GM23338 (cell line): ENCODE data around the gene BUB1B. TPM values are rescaled to one million over a fixed set of nuclear protein-coding genes. Genes with fewer than 3 reads are reported as not detected.
A peak's percentile ranks its signal among the peaks of the same experiment; 100 is the strongest.

Experiments
- ATAC-seq: fragments of 200-7000 bp; cut with Tn5 transposase; 3 replicates; pipeline ENCODE4 v1.9.1; 2020
- DNase-seq: peaks from one replicate; pipeline ENCODE4 v3.0.0-alpha.2; 2015; ENCODE audit warnings: low spot score
- H2AFZ ChIP-seq: fragments of 200-600 bp; sonication (generic); 2 replicates; pipeline ENCODE4 v1.8.0; 2016; ENCODE audit warnings: antibody characterized with exemption, mild to moderate bottlenecking, moderate library complexity
- H3F3A ChIP-seq: fragments of 200-600 bp; sonication (generic); replicated peaks from 2 replicates; pipeline ENCODE4 v1.8.0; 2017; ENCODE audit warnings: antibody characterized with exemption, mixed run types, low read depth
- H3K27ac ChIP-seq: fragments of 200-600 bp; sonication (generic); 2 replicates; pipeline ENCODE4 v1.6.1; 2016; ENCODE audit warnings: low read depth
- H3K27me3 ChIP-seq: fragments of 200-600 bp; sonication (generic); 2 replicates; pipeline ENCODE4 v1.8.0; 2016; ENCODE audit warnings: mild to moderate bottlenecking, mixed run types, moderate library complexity; ENCODE audit not compliant: insufficient read depth
- H3K36me3 ChIP-seq: fragments of 200-600 bp; sonication (generic); 2 replicates; pipeline ENCODE4 v1.8.0; 2016; ENCODE audit warnings: mild to moderate bottlenecking; ENCODE audit not compliant: insufficient read depth
- H3K4me1 ChIP-seq: fragments of 200-600 bp; sonication (generic); 2 replicates; pipeline ENCODE4 v1.8.0; 2016; ENCODE audit warnings: mild to moderate bottlenecking, moderate library complexity; ENCODE audit not compliant: insufficient read depth
- H3K4me2 ChIP-seq: fragments of 200-600 bp; sonication (generic); 2 replicates; pipeline ENCODE4 v1.7.1; 2017; ENCODE audit warnings: mixed run types
- H3K4me3 ChIP-seq: fragments of 200-600 bp; sonication (generic); 2 replicates; pipeline ENCODE4 v1.6.1; 2016; ENCODE audit warnings: mixed run types
- H3K79me2 ChIP-seq: fragments of 200-600 bp; sonication (generic); replicated peaks from 2 replicates; pipeline ENCODE4 v1.8.0; 2017; ENCODE audit warnings: mild to moderate bottlenecking; ENCODE audit not compliant: insufficient read depth
- H3K9me2 ChIP-seq: fragments of 200-600 bp; sonication (generic); 2 replicates; pipeline ENCODE4 v1.8.0; 2017; ENCODE audit not compliant: insufficient read depth
- H4K20me1 ChIP-seq: fragments of 200-600 bp; sonication (generic); replicated peaks from 2 replicates; pipeline ENCODE4 v1.8.0; 2017; ENCODE audit warnings: mild to moderate bottlenecking; ENCODE audit not compliant: insufficient read depth
- H3K27ac Mint-ChIP-seq: 2 replicates; pipeline ENCODE4 v1.8.0; 2020; ENCODE audit warnings: inconsistent platforms, mild to moderate bottlenecking, moderate library complexity, mixed read lengths
- H3K27me3 Mint-ChIP-seq: 3 replicates; pipeline ENCODE4 v1.8.0; 2022; ENCODE audit warnings: low read depth, mild to moderate bottlenecking, moderate library complexity, mixed read lengths, inconsistent platforms; ENCODE audit not compliant: insufficient read depth, poor library complexity
- H3K36me3 Mint-ChIP-seq: 3 replicates; pipeline ENCODE4 v1.8.0; 2021; ENCODE audit warnings: low read depth, mild to moderate bottlenecking, inconsistent platforms, moderate library complexity, mixed read lengths
- H3K4me1 Mint-ChIP-seq: 3 replicates; pipeline ENCODE4 v1.8.0; 2020; ENCODE audit warnings: mild to moderate bottlenecking, inconsistent platforms, mixed read lengths
- H3K4me3 Mint-ChIP-seq: 3 replicates; pipeline ENCODE4 v1.8.0; 2021; ENCODE audit warnings: moderate library complexity, mild to moderate bottlenecking, inconsistent platforms, mixed read lengths
- H3K9me3 Mint-ChIP-seq: 3 replicates; pipeline ENCODE4 v1.8.0; 2020; ENCODE audit warnings: moderate library complexity, mild to moderate bottlenecking, inconsistent platforms, mixed read lengths
- CREB1 ChIP-seq: fragments of 250-450 bp; sonication (Bioruptor Pico); IDR thresholded peaks from 2 replicates; pipeline ENCODE4 v1.5.0; 2020; ENCODE audit warnings: low read depth, mild to moderate bottlenecking, moderate library complexity
- ETS1 ChIP-seq: IDR thresholded peaks from 2 replicates; pipeline ENCODE4 v1.6.1; 2016; ENCODE audit warnings: antibody characterized with exemption
- EZH2phosphoT487 ChIP-seq: fragments of 200-600 bp; sonication (generic); IDR thresholded peaks from one replicate; pipeline ENCODE4 v1.8.1; 2018; ENCODE audit warnings: antibody characterized with exemption; ENCODE audit not compliant: unreplicated experiment
- NANOG ChIP-seq: IDR thresholded peaks from 2 replicates; pipeline ENCODE4 v1.6.1; 2016; ENCODE audit warnings: antibody characterized with exemption, borderline replicate concordance
- POLR2AphosphoS5 ChIP-seq: IDR thresholded peaks from 2 replicates; pipeline ENCODE4 v1.6.1; 2016; ENCODE audit warnings: antibody characterized with exemption, low read depth
- REST ChIP-seq: IDR thresholded peaks from one replicate; pipeline ENCODE4 v1.6.1; 2018; ENCODE audit warnings: antibody characterized with exemption; ENCODE audit not compliant: unreplicated experiment
- STAT1 ChIP-seq: IDR thresholded peaks from one replicate; pipeline ENCODE4 v1.6.1; 2016; ENCODE audit warnings: antibody characterized with exemption; ENCODE audit not compliant: unreplicated experiment
- ZNF114 ChIP-seq: fragments of 250-450 bp; sonication (Bioruptor Pico); IDR thresholded peaks from 2 replicates; pipeline ENCODE4 v1.5.0; 2020; ENCODE audit warnings: mild to moderate bottlenecking, moderate library complexity
- ZNF331 ChIP-seq: fragments of 250-450 bp; sonication (Bioruptor Pico); IDR thresholded peaks from 2 replicates; pipeline ENCODE4 v1.5.0; 2020; ENCODE audit warnings: low read depth, mild to moderate bottlenecking, moderate library complexity
- ZNF462 ChIP-seq: fragments of 250-450 bp; sonication (Bioruptor Pico); IDR thresholded peaks from 2 replicates; pipeline ENCODE4 v1.5.0; 2020; ENCODE audit warnings: mild to moderate bottlenecking, moderate library complexity
- long read RNA-seq: library from polyadenylated mRNA; unstranded; transcript quantifications from one replicate; pipeline ENCODE4 v2.0.0, GENCODE V29; 2020; ENCODE audit not compliant: unreplicated experiment
- polyA plus RNA-seq: library from polyadenylated mRNA; unstranded; fragments of >200 nt; fragmentation: Nextera tagmentation; extraction: Ambion mirVana; gene quantifications from 2 replicates; pipeline ENCODE4 v1.2.1, GENCODE V29; 2016
- total RNA-seq: library from RNA; depleted of rRNA; stranded (reverse); fragments of >200 nt; shearing (Covaris generic); gene quantifications from 2 replicates; pipeline ENCODE4 v1.2.3, GENCODE V29; 2014; rRNA removed

BUB1B gene
- total RNA-seq (113 and 160 TPM in 2 replicates), polyA plus RNA-seq (69.3 and 77.7 TPM in 2 replicates)
- long read RNA-seq, partial matches to known transcripts, result 8 of 14 reads
- long read RNA-seq, other reads (novel, unspliced or antisense), result 3 of 14 reads

- H3K4me3 ChIP-seq, result peak within 1 kb of the TSS; percentile 79
- H3K27me3 ChIP-seq, result no peaks in the 10 kb centered on the region
- Mint-ChIP-seq H3K27ac (no peak within 1 kb of the TSS), H3K9me3 (no peaks in the 10 kb centered on the region), H3K4me3 (no peak within 1 kb of the TSS), H3K36me3 (peaks cover 27% of the 10 kb centered on the region), H3K4me1 (peaks cover 29% of the 10 kb centered on the region), H3K27me3 (peaks cover 6% of the 10 kb centered on the region)
- ATAC-seq (peak; percentile 94), DNase-seq (peak; percentile 99)
- H3K4me2 ChIP-seq, result peak within 1 kb of the TSS; percentile 98
- H3K79me2 ChIP-seq, result peaks cover 51% of the 10 kb centered on the region
- peaks cover 35% of the 10 kb centered on the region for H3K4me1 ChIP-seq
- peaks cover 19% of the 10 kb centered on the region; the same call in 1 of the 2 replicates for H3F3A ChIP-seq
- no peak within 1 kb of the TSS for H2AFZ ChIP-seq
- peaks cover 15% of the 10 kb centered on the region for H3K36me3 ChIP-seq
- H4K20me1 ChIP-seq, result peaks cover 32% of the 10 kb centered on the region
- TF ChIP-seq STAT1 (no peak), POLR2AphosphoS5 (peak; percentile 94), ZNF114 (CRISPR knock-in tag) (no peak), ETS1 (peak; percentile 99), NANOG (no peak), REST (no peak), ZNF462 (CRISPR knock-in tag) (no peak), CREB1 (CRISPR knock-in tag) (peak; percentile 73), ZNF331 (CRISPR knock-in tag) (no peak), EZH2phosphoT487 (no peak)
- peaks cover 14% of the 10 kb centered on the region; the same call in 1 of the 2 replicates for H3K9me2 ChIP-seq
- H3K27ac ChIP-seq, result peak within 1 kb of the TSS; percentile 84
These were observed at the start of gene BUB1B for GRCh38 chr15:40160689-40161688. Gene BUB1B (plus strand): TSS chr15:40161069. CDS start chr15:40161221, 152 bp downstream.
